Activated naive CD4-positive, alpha-beta T cell treated with anti-CD3 and anti-CD28 coated beads for 36 hours (primary cell): ENCODE data around the gene UBL3. TPM values are rescaled to one million over a fixed set of nuclear protein-coding genes. Genes with fewer than 3 reads are reported as not detected.

ENCODE experiments used
- CTCF ChIA-PET: fragments of 350-600 bp; sonication (Branson Sonifier 250); formaldehyde crosslinking; loops from one replicate; lab custom pipeline; 2021; ENCODE audit warnings: antibody characterized with exemption; lab: Charles Lee
- DNase-seq: peaks from one replicate; pipeline ENCODE4 v3.0.0-alpha.2; 2020
- H3K27ac Mint-ChIP-seq: one replicate; pipeline ENCODE4 v1.8.0; 2021; ENCODE audit warnings: mild to moderate bottlenecking, mixed read lengths
- H3K27me3 Mint-ChIP-seq: one replicate; pipeline ENCODE4 v1.8.0; 2021; ENCODE audit warnings: low read depth, mixed read lengths
- H3K36me3 Mint-ChIP-seq: one replicate; pipeline ENCODE4 v1.8.0; 2021; ENCODE audit warnings: low read depth, mixed read lengths
- H3K4me1 Mint-ChIP-seq: one replicate; pipeline ENCODE4 v1.8.0; 2021; ENCODE audit warnings: low read depth, mixed read lengths
- H3K4me3 Mint-ChIP-seq: one replicate; pipeline ENCODE4 v1.8.0; 2021; ENCODE audit warnings: mild to moderate bottlenecking, moderate library complexity, mixed read lengths
- H3K9me3 Mint-ChIP-seq: one replicate; pipeline ENCODE4 v1.8.0; 2021; ENCODE audit warnings: mixed read lengths
- intact Hi-C: fragments of 100-400 bp; cut with micrococcal nuclease; formaldehyde crosslinking; loops from one replicate; pipeline ENCODE4 v1.15.1; 2023
- total RNA-seq, 2 experiments: library from RNA; stranded (reverse); gene quantifications; one replicate each; pipeline ENCODE4 v1.2.3, GENCODE V29; 2021

UBL3 gene
- total RNA-seq, 2 experiments from 2014 or later: 8.3 to 8.5 TPM

- H3K27me3 Mint-ChIP-seq: no peaks in the 10 kb centered on the region
- H3K36me3 Mint-ChIP-seq: no peaks in the 10 kb centered on the region
- H3K4me3 Mint-ChIP-seq: no peak overlapping the region
- CTCF ChIA-PET: no interaction called here
- no peaks in the 10 kb centered on the region for H3K9me3 Mint-ChIP-seq
- DNase-seq: no peak
- intact Hi-C loops: no loop called here
- H3K4me1 Mint-ChIP-seq: peaks cover 2% of the 10 kb centered on the region
- H3K27ac Mint-ChIP-seq: no peak overlapping the region
Measured at GRCh38 chr13:29882076-29882475, 31.7 kb upstream of the UBL3 start.

DNA sequence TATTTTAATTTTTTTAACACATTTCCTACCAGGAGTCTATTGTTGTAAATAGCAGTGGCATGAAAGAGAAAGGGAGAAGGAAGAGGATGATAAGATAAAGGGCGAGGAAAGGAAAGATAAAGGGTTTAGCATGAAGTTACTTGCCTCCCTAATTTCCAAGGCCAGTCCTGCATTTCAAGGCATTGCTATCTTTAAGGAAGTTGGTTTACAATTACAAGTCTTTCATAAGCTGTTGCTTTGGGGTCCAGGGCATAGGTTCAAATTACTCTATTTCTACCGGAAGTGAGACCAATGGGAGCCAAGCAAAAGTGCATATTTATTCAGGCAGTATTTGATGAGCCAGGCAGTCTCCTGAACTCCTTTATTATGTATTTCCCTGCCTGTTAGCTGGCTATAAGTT is 27.7 kb upstream of the UBL3 start:
- Mint-ChIP-seq H3K4me3 (no peak overlapping the region), H3K4me1 (no peaks in the 10 kb centered on the region), H3K27me3 (no peaks in the 10 kb centered on the region), H3K27ac (no peak overlapping the region), H3K36me3 (no peaks in the 10 kb centered on the region), H3K9me3 (no peaks in the 10 kb centered on the region)
- CTCF ChIA-PET: no interaction called here
- no peak for DNase-seq
- intact Hi-C loops: no loop called here

GRCh38 chr13:29877456-29878078 is 27.1 kb upstream of the UBL3 start:
- Mint-ChIP-seq H3K9me3 (no peaks in the 10 kb centered on the region), H3K4me3 (no peak overlapping the region), H3K27me3 (no peaks in the 10 kb centered on the region), H3K36me3 (no peaks in the 10 kb centered on the region), H3K4me1 (no peaks in the 10 kb centered on the region), H3K27ac (no peak overlapping the region)
- CTCF ChIA-PET: no interaction called here
- intact Hi-C loops: no loop called here
- DNase-seq: no peak

DNA sequence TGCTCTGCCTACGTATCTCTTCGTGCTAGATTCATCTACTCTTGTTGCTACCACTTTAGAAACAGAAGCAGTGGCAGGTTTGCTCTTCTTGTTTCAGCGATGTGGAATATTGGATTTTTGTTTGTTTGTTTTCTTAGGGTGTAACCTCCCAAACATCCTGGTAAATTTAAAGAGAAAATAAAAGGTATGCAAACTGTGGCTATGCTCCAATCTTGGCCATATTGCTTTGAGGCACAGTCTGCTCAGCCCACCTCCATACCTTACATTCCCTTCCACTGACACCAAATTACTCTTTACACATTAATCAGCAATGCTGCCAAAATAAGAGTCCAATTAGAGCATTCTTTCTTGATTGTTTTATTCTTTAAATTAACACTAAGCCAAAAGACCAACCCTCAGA is 25.2 kb upstream of the UBL3 start:
- CTCF ChIA-PET: no interaction called here
- intact Hi-C loops: no loop called here
- no peak for DNase-seq
- Mint-ChIP-seq H3K36me3 (no peaks in the 10 kb centered on the region), H3K4me1 (no peaks in the 10 kb centered on the region), H3K9me3 (no peaks in the 10 kb centered on the region), H3K27me3 (no peaks in the 10 kb centered on the region), H3K4me3 (no peak overlapping the region), H3K27ac (no peak overlapping the region)

- DNase-seq: no peak
- no peak overlapping the region for H3K27ac Mint-ChIP-seq
- no peaks in the 10 kb centered on the region for H3K27me3 Mint-ChIP-seq
- H3K9me3 Mint-ChIP-seq: no peaks in the 10 kb centered on the region
- H3K36me3 Mint-ChIP-seq: no peaks in the 10 kb centered on the region
- CTCF ChIA-PET: interaction anchor here (1.3 kb wide), 1 partner anchor 55 kb away, joined by 3 read pairs; no protein-coding TSS in a partner anchor
- H3K4me1 Mint-ChIP-seq: no peaks in the 10 kb centered on the region
- H3K4me3 Mint-ChIP-seq: no peak overlapping the region
- intact Hi-C loops: no loop called here
Measured at GRCh38 chr13:29868581-29868980, 18.2 kb upstream of the UBL3 start.

GRCh38 chr13:29865934-29866333 is 15.5 kb upstream of the UBL3 start:
- intact Hi-C loops: no loop called here
- no peak overlapping the region for H3K27ac Mint-ChIP-seq
- CTCF ChIA-PET: interaction anchor here (0.7 kb wide), 1 partner anchor 51 kb away, joined by 3 read pairs; no protein-coding TSS in a partner anchor
- no peak overlapping the region for H3K4me3 Mint-ChIP-seq
- no peaks in the 10 kb centered on the region for H3K36me3 Mint-ChIP-seq
- no peaks in the 10 kb centered on the region for H3K27me3 Mint-ChIP-seq
- DNase-seq: no peak
- H3K9me3 Mint-ChIP-seq: no peaks in the 10 kb centered on the region
- H3K4me1 Mint-ChIP-seq: no peaks in the 10 kb centered on the region

- CTCF ChIA-PET: interaction anchor here (1.1 kb wide), 1 partner anchor 62 kb away, joined by 3 read pairs; no protein-coding TSS in a partner anchor
- intact Hi-C loops: no loop called here
- no peaks in the 10 kb centered on the region for H3K36me3 Mint-ChIP-seq
- no peaks in the 10 kb centered on the region for H3K9me3 Mint-ChIP-seq
- H3K27ac Mint-ChIP-seq: no peak overlapping the region
- no peaks in the 10 kb centered on the region for H3K27me3 Mint-ChIP-seq
- no peak for DNase-seq
- H3K4me3 Mint-ChIP-seq: no peak overlapping the region
- peaks cover 2% of the 10 kb centered on the region for H3K4me1 Mint-ChIP-seq
Measured at GRCh38 chr13:29861694-29862110, 11.3 kb upstream of the UBL3 start.

GRCh38 chr13:29859971-29860370 is 9.6 kb upstream of the UBL3 start:
- DNase-seq: no peak
- Mint-ChIP-seq H3K9me3 (no peaks in the 10 kb centered on the region), H3K27me3 (no peaks in the 10 kb centered on the region), H3K4me1 (peaks cover 11% of the 10 kb centered on the region), H3K27ac (no peak overlapping the region), H3K4me3 (no peak overlapping the region), H3K36me3 (no peaks in the 10 kb centered on the region)
- CTCF ChIA-PET: interaction anchor here (0.7 kb wide), 1 partner anchor 70 kb away, joined by 3 read pairs; no protein-coding TSS in a partner anchor
- intact Hi-C loops: loop anchor here (10.0 kb wide), 1 partner anchor 325 kb away; no protein-coding TSS in a partner anchor

GRCh38 chr13:29858667-29859066 is 8.2 kb upstream of the UBL3 start:
- H3K4me3 Mint-ChIP-seq: no peak overlapping the region
- H3K9me3 Mint-ChIP-seq: no peaks in the 10 kb centered on the region
- CTCF ChIA-PET: no interaction called here
- H3K36me3 Mint-ChIP-seq: no peaks in the 10 kb centered on the region
- H3K4me1 Mint-ChIP-seq: peaks cover 13% of the 10 kb centered on the region
- intact Hi-C loops: loop anchor here (10.0 kb wide), 1 partner anchor 324 kb away; no protein-coding TSS in a partner anchor
- DNase-seq: no peak
- H3K27me3 Mint-ChIP-seq: no peaks in the 10 kb centered on the region
- H3K27ac Mint-ChIP-seq: no peak overlapping the region

DNA sequence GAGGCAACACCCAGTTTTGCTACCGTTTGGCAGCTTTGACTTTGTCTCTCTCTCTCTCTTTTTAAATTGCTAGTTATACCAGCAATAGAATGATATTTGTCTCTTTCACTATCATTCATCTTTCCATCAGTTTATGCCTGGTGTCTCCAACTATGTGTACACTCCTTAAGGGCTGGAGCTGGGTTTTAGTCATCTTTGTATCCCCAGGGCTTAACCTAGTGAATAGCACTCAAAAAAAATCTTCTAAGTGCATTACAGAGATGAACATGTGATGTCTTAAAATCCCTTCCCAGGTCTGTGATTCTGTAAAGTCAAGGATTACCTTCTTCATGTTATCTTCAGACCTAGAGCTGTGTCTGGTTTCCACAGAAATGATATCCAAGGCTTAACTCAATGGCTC is 7.8 kb upstream of the UBL3 start:
- Mint-ChIP-seq H3K4me3 (no peak overlapping the region), H3K27ac (no peak overlapping the region), H3K27me3 (no peaks in the 10 kb centered on the region), H3K9me3 (no peaks in the 10 kb centered on the region), H3K36me3 (no peaks in the 10 kb centered on the region), H3K4me1 (peaks cover 14% of the 10 kb centered on the region)
- no peak for DNase-seq
- intact Hi-C loops: loop anchor here (10.0 kb wide), 1 partner anchor 323 kb away; no protein-coding TSS in a partner anchor
- CTCF ChIA-PET: no interaction called here

GRCh38 chr13:29857085-29857484 is 6.7 kb upstream of the UBL3 start:
- intact Hi-C loops: loop anchor here (10.0 kb wide), 1 partner anchor 322 kb away; no protein-coding TSS in a partner anchor
- H3K4me1 Mint-ChIP-seq: peaks cover 17% of the 10 kb centered on the region
- no peak for DNase-seq
- H3K9me3 Mint-ChIP-seq: no peaks in the 10 kb centered on the region
- H3K4me3 Mint-ChIP-seq: no peak overlapping the region
- no peaks in the 10 kb centered on the region for H3K27me3 Mint-ChIP-seq
- H3K27ac Mint-ChIP-seq: no peak overlapping the region
- CTCF ChIA-PET: no interaction called here
- H3K36me3 Mint-ChIP-seq: no peaks in the 10 kb centered on the region

DNA sequence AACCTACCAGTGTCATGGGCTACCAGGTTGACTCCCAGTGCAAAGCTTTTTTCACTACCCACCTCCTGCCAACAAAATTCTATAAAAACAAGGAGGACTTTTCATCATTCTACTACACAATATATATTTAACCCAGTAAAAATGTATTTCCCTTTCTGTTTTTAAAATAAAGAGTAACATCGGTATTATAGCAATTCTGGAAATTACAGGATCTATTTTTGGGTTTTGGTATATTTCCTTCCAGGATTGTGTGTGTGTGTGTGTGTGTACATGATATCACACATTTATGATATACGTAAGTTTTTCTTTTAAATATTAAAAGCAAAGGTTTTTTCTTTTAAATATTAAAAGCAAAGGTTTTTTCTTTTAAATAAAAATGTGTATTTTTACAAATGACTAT is 6.0 kb upstream of the UBL3 start:
- H3K27ac Mint-ChIP-seq: no peak overlapping the region
- H3K36me3 Mint-ChIP-seq: no peaks in the 10 kb centered on the region
- H3K27me3 Mint-ChIP-seq: no peaks in the 10 kb centered on the region
- no peaks in the 10 kb centered on the region for H3K9me3 Mint-ChIP-seq
- intact Hi-C loops: loop anchor here (10.0 kb wide), 1 partner anchor 322 kb away; no protein-coding TSS in a partner anchor
- peaks cover 17% of the 10 kb centered on the region for H3K4me1 Mint-ChIP-seq
- CTCF ChIA-PET: no interaction called here
- DNase-seq: no peak
- no peak overlapping the region for H3K4me3 Mint-ChIP-seq

DNA sequence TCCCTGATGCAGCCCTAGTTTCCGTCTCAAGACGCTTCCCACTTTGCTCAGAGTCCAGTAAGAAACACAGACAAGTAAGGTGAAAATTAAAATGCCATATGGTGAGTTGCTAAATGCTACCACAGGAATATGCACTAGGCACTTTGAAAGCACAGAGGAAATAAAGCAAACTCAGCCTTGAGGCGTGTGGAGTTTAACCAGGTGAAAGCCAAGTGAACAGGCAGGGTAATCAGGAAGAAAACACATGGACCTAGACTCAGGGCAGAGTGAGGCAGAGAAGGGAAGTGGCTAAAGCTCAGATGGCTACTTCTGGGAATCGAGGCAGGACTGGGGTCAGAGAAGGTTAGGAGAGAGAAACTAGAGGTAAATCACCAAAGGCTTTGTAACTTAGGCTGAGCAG is 5.4 kb upstream of the UBL3 start:
- H3K36me3 Mint-ChIP-seq: no peaks in the 10 kb centered on the region
- no peak overlapping the region for H3K27ac Mint-ChIP-seq
- intact Hi-C loops: loop anchor here (10.0 kb wide), 1 partner anchor 321 kb away; no protein-coding TSS in a partner anchor
- no peak for DNase-seq
- peaks cover 17% of the 10 kb centered on the region for H3K4me1 Mint-ChIP-seq
- CTCF ChIA-PET: no interaction called here
- H3K9me3 Mint-ChIP-seq: no peaks in the 10 kb centered on the region
- no peak overlapping the region for H3K4me3 Mint-ChIP-seq
- H3K27me3 Mint-ChIP-seq: no peaks in the 10 kb centered on the region
